HUES64 (cell line): Measurements from ENCODE around the gene PANX2.

Experiments used
- H3K27ac ChIP-seq: 2 replicates; pipeline ENCODE4 v1.7.0; 2013; ENCODE audit warnings: low read depth, low read length, inconsistent platforms
- H3K27me3 ChIP-seq: 2 replicates; pipeline ENCODE4 v1.6.1; 2013; ENCODE audit warnings: mild to moderate bottlenecking, low read length; ENCODE audit not compliant: insufficient read depth
- H3K36me3 ChIP-seq: 2 replicates; pipeline ENCODE4 v1.6.1; 2013; ENCODE audit warnings: mild to moderate bottlenecking, low read length; ENCODE audit not compliant: insufficient read depth
- H3K4me1 ChIP-seq: 2 replicates; pipeline ENCODE4 v1.6.1; 2013; ENCODE audit warnings: mild to moderate bottlenecking, low read length, moderate library complexity; ENCODE audit not compliant: insufficient read depth
- H3K4me3 ChIP-seq: 2 replicates; pipeline ENCODE4 v1.5.1; 2013; ENCODE audit warnings: mild to moderate bottlenecking, low read length, moderate library complexity
- H3K9ac ChIP-seq: 2 replicates; pipeline ENCODE4 v1.6.1; 2013; ENCODE audit warnings: mild to moderate bottlenecking, low read depth, low read length
- H3K9me3 ChIP-seq: 2 replicates; pipeline ENCODE4 v1.6.1; 2013; ENCODE audit warnings: low read depth, low read length; ENCODE audit not compliant: insufficient read depth
- WGBS: fragments of 150-250, 120-280 bp; methylation state at CpG from one replicate; pipeline ENCODE4 v1.1.7; 2013; ENCODE audit warnings: missing lambda C conversion rate; 5-methylcytosine and 5-hydroxymethylcytosine counted together

PANX2 gene

DNA sequence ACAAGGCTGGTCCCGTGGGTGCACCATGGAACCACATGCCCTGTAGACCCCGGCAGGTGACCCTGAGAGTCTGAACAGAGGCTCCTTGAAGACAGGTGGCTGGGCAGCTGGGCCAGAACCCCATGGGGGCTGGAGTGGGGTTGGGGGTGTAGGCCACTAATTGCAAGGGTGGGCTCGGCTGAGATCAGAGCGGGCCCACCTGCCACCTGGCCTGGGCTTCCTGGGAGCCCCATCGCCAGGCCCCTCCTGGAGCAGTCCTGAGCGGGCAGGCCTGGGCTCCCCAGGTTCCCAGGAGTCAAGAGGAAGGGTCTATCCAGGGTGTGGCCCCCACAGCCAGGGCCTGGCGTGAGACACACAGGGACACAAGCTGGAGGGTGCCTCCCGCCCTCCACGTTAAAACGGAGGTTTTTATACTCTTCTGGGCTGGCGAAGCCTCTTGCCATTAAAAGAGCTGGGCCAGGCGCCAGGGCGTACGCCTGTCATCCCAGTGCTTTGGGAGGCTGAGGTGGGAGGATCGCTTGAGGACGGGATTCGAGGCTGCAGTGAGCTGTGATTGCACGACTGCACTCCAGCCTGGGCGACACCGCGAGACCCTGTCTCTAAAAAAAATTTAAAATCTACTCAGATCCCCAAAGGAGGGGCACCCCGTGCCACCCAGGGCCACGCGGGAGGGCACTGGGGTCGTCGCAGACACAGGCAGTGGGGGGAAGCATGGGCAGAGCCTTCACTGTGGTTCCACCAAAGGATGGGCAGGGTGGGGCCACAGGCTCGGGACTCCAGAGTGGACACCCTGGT, 10.4 kb downstream of the PANX2 start:
- Histone ChIP-seq H3K27me3 (peaks cover 17% of the 10 kb centered on the region), H3K27ac (no peak overlapping the region), H3K9ac (no peak overlapping the region), H3K9me3 (no peaks in the 10 kb centered on the region), H3K4me3 (no peak overlapping the region), H3K4me1 (peaks cover 7% of the 10 kb centered on the region), H3K36me3 (no peaks in the 10 kb centered on the region)
- 94% methylated on average over 27 of the region's 27 CpGs for WGBS

DNA sequence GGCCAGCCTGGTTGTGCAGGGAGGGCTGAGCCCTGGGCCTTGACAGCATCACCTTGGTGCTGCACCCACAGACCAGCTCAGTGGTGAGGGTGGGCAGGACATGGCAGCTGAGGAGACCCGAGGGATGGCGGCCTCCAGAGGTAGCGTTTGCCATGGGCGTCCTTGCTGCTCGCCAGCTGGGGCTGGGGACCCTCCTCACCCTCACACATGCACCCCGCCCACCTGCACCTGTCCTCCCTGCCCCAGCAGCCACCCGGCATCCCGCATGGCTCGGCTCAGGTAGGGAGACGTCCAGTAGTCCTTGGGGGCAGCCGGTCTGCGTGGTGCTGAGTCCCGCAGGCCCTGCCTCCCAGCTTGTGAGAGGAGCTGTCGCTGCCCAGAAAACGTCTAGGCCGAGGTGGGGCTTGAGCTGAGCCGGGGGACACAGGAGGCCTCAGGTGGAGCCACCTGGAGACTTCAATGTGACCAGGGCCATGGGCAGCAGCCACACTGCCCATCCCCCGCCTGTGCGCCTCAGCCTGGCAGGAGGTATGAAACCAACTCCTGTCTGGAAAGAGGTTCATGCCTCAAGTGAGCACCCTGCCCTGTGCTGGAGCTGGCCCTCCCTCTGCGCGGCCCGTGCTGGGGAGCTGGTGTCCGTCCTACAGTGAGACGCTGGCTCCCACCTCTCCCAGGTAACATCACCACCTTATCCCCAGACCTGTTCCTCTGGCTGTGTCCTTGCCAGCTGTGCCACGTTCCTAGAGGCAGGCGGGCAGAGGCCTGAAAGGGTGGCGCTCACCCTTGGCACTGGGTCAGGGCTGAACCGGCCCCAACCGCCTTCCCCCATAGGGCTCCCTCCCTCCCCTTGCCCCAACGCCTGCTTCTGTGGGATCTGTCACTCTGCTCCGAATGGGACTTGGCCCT, 11.9 kb downstream of the PANX2 start:
- Histone ChIP-seq H3K9ac (no peak overlapping the region), H3K4me1 (peaks cover 7% of the 10 kb centered on the region), H3K27me3 (peaks cover 17% of the 10 kb centered on the region), H3K36me3 (no peaks in the 10 kb centered on the region), H3K9me3 (no peaks in the 10 kb centered on the region), H3K4me3 (no peak overlapping the region), H3K27ac (no peak overlapping the region)
- WGBS = 91% methylated on average over 31 of the region's 31 CpGs

DNA sequence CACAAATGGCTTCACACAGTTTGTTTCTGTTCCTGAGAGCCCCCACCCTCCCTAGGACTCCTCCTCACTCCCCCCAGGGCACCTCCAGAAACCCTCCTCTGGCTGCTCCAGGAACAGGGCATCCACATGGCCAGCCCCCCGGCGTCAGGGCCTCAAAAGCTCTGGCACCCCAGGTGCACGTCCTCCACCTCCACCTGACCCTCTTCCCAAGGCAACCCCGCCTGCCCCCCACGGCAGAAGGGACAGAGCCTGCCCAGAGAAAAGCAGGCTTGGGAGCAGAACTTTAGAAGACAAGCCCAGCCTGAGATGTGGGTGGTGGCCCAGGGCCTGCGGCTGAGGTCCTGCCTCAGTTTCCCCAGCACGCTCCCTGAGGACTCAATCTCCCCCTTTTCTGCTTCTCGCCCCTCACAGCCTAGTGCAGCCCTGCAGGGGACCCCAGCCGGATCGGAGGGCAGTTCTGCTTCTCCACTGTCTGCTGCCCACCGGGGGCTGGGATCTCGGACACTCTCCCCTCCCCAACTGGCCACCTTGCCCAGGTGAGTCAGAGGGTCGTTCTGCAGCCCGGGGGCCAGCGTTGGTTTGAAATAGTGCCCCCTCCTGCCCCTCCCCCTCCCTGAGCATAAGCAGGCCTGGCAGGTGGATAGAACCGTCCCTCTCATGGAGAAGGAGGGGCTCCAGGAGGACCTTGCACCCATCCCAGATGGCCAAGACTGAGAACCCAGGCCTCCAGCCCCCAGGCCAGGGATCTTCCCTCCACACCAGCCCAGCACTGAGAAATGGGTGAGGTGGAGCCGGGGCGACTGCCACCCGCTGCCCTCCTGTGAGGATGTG, 12.8 kb downstream of the PANX2 start:
- Histone ChIP-seq H3K27me3 (peaks cover 17% of the 10 kb centered on the region), H3K9ac (no peak overlapping the region), H3K4me3 (no peak overlapping the region), H3K9me3 (no peaks in the 10 kb centered on the region), H3K27ac (no peak overlapping the region), H3K4me1 (peaks cover 7% of the 10 kb centered on the region), H3K36me3 (no peaks in the 10 kb centered on the region)
- WGBS = 87% methylated on average over 19 of the region's 19 CpGs

DNA sequence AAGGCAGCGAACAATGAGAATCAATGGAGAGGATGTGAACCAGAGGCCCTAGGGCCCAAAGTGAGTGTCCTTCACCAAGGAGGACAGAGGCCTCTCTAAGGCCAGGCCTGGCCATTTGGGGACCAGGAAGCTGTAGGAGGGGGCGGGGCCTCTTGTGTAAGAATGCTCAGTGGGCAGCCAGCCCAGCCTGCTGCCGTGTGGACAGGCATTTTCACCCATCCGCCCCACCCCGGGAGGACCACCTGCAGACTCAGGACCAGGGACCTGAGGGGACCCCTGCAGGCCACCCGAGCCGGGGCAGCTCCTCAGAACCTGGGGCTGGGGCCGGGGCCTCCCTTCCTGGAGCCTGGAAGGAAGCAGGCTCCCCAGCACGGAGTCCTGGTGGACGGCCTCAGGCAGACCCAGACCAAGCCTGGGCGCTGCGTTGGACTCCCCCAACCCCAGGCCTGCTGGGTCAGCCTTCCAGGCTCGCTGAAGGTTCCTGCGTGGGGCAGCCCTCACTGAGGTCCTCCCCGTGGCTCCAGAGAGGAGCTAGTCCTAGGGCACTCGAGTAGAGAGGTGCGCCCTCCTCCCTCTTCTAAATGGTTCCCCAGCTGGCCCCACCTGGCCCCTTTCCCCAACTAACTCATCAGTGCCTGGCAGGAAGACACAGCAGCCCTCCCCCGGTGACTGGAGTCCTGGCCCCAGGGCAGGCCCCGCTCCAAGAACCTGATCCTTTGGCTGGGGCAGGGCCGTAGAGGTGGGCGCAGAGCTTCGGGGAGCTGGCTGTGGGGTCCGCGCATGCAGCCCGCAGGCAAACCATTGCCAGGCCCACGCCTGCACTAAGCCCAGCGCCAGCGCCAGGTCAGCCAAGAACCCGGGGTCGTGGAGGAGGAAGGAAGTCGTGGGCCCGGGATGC, 13.7 kb downstream of the PANX2 start:
- WGBS = 51% methylated on average over 32 of the region's 32 CpGs
- Histone ChIP-seq H3K9me3 (no peaks in the 10 kb centered on the region), H3K9ac (peak overlapping the region; percentile 62; the same call in 1 of the 2 replicates), H3K27ac (no peak overlapping the region), H3K4me1 (peaks cover 7% of the 10 kb centered on the region), H3K4me3 (peak overlapping the region; percentile 79), H3K27me3 (peaks cover 17% of the 10 kb centered on the region), H3K36me3 (no peaks in the 10 kb centered on the region)

DNA sequence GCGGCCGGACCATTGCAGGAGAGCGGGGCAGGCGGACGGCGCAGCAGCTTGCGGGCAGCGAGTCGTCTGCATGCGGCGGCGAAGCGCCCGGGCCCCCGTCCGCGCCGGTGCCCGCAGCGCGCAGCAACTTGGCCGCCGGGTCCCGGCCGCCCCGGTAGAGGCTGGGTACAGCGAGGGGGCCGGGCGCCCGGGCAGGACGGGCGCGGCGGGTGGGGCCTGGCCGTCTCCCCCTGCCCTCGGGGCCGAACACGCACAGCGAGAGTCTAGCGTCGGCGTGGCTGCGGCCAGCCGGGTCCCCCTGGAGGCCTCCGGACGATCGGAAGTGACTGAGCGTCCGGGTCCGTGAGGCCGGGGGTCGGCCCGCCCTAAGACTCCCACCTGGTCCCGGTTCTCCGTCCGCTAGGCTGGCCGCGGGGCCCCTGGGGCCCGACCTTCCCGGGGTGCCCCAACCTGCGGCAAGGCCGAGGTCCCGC, 14.4 kb downstream of the PANX2 start:
- H3K27me3 ChIP-seq = peaks cover 17% of the 10 kb centered on the region
- H3K9me3 ChIP-seq = no peaks in the 10 kb centered on the region
- H3K4me1 ChIP-seq = peaks cover 7% of the 10 kb centered on the region
- H3K4me3 ChIP-seq = peak overlapping the region; percentile 79
- H3K27ac ChIP-seq = no peak overlapping the region
- WGBS = 7% methylated on average over 63 of the region's 63 CpGs
- no peaks in the 10 kb centered on the region for H3K36me3 ChIP-seq
- peak overlapping the region; percentile 62 for H3K9ac ChIP-seq

GRCh38 chr22:50185375-50186087, 15.0 kb downstream of the PANX2 start, which contains the start of gene TRABD:
TSS of gene TRABD (plus strand) at chr22:50185913. CDS start at chr22:50193061, 7,148 bp downstream.
- H3K4me3 ChIP-seq = peak within 1 kb of the TSS; percentile 79
- 3% methylated on average over 76 of the region's 90 CpGs for WGBS
- H3K9ac ChIP-seq = peak within 1 kb of the TSS; percentile 62
- peaks cover 7% of the 10 kb centered on the region for H3K4me1 ChIP-seq
- no peaks in the 10 kb centered on the region for H3K36me3 ChIP-seq
- no peak within 1 kb of the TSS for H3K27ac ChIP-seq
- no peaks in the 10 kb centered on the region for H3K9me3 ChIP-seq
- H3K27me3 ChIP-seq = peaks cover 17% of the 10 kb centered on the region

DNA sequence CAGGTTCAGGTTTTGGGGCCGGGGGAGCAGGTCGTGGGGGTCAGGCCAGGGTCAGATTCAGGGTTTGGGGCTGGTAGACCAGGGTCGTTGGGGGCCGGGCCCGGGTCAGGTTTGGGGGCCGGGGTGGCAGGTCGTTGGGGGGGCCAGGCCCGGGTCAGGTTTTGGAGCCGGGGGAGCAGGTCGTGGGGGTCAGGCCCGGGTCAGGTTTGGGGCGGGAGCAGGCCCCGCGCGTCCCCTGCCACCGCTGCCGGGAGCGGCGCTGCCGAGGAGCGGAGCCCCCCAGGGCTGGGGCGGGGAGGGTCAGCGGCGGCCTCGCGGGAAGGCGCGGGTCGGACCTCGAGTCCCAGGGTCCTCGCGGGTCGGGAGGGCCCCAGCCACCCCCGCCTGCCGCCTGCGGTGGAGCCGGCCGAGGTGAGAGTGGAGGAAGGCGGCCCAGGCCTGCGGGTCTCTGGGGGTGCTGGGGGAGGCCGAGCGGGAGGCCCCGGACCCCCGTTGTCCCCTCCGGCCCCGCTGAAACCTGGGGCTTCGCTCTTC, 15.7 kb downstream of the PANX2 start:
- Histone ChIP-seq H3K27ac (no peak overlapping the region), H3K9me3 (no peaks in the 10 kb centered on the region), H3K4me1 (peaks cover 7% of the 10 kb centered on the region), H3K4me3 (peak overlapping the region; percentile 59), H3K27me3 (peaks cover 17% of the 10 kb centered on the region), H3K36me3 (no peaks in the 10 kb centered on the region), H3K9ac (peak overlapping the region; percentile 59)
- under 1% methylated on average over 47 of the region's 47 CpGs for WGBS

- Histone ChIP-seq H3K4me1 (peaks cover 7% of the 10 kb centered on the region), H3K36me3 (no peaks in the 10 kb centered on the region), H3K9me3 (no peaks in the 10 kb centered on the region), H3K27me3 (peaks cover 17% of the 10 kb centered on the region), H3K9ac (peak overlapping the region; percentile 59), H3K4me3 (peak overlapping the region; percentile 59), H3K27ac (no peak overlapping the region)
- 52% methylated on average over 26 of the region's 26 CpGs for WGBS
These were observed 16.4 kb downstream of the PANX2 start for GRCh38 chr22:50186761-50187523.

DNA sequence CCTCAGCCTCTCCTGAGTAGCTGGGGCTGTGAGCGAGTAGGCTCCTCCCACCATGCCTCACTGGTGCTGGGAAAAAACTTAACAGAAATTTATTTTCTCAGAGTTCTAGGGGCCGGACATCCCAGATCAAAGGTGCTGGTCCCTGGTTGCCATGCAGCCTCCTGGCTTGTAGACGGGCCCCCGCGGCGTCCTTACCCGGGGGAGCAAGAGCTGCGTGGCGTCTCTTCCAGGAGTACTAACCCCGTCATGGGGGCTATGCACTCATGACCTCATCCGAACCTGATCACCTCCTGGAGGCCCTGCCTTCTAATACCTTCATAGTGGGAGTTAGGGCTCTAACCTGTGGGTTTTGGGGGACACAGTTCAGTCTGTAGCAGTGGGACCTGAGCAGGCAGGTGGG, 17.8 kb downstream of the PANX2 start:
- H3K36me3 ChIP-seq = peaks cover under 1% of the 10 kb centered on the region; the same call in 1 of the 2 replicates
- no peak overlapping the region for H3K27ac ChIP-seq
- H3K9ac ChIP-seq = no peak overlapping the region
- no peaks in the 10 kb centered on the region for H3K9me3 ChIP-seq
- 96% methylated on average over 11 of the region's 11 CpGs for WGBS
- peaks cover 7% of the 10 kb centered on the region for H3K4me1 ChIP-seq
- H3K27me3 ChIP-seq = peaks cover 17% of the 10 kb centered on the region
- H3K4me3 ChIP-seq = no peak overlapping the region
